Measurements from ENCODE around the gene MARK3.
"Not testable (repeated sequence)": the region's sequence is repeated elsewhere in the genome, so short reads cannot be mapped to it uniquely, and the experiment has no call there.

The MARK3 gene

GRCh38 chr14:103503296-103503695, 118.1 kb downstream of the MARK3 start:
- H3K4me1 Mint-ChIP-seq (ENCODE audit: low read depth), result peaks cover 29% of the 10 kb centered on the region
- intact Hi-C loops (cut with micrococcal nuclease), result no loop called here
- H3K36me3 Mint-ChIP-seq (ENCODE audit: low read depth), result peaks cover 71% of the 10 kb centered on the region

GRCh38 chr14:103504991-103505565, 119.9 kb downstream of the MARK3 start:
- Mint-ChIP-seq H3K9me3 (no peaks in the 10 kb centered on the region), H3K27me3 (no peaks in the 10 kb centered on the region), H3K4me1 (ENCODE audit: low read depth) (peaks cover 29% of the 10 kb centered on the region), H3K27ac (peak overlapping the region; percentile 14), H3K36me3 (ENCODE audit: low read depth) (peaks cover 83% of the 10 kb centered on the region), H3K4me3 (no peak overlapping the region)
- intact Hi-C loops (cut with micrococcal nuclease), result no loop called here

More at GRCh38 chr14:103503296-103503695, 118.1 kb downstream of the MARK3 start:
- Mint-ChIP-seq H3K9me3 (no peaks in the 10 kb centered on the region), H3K4me3 (no peak overlapping the region), H3K27ac (no peak overlapping the region), H3K27me3 (no peaks in the 10 kb centered on the region)

- H3K27ac Mint-ChIP-seq, result no peak overlapping the region
Observed at GRCh38 chr14:103507751-103508150, 122.5 kb downstream of the MARK3 start.

GRCh38 chr14:103508521-103509329, 123.5 kb downstream of the MARK3 start:
- Mint-ChIP-seq H3K27me3 (no peaks in the 10 kb centered on the region), H3K4me1 (ENCODE audit: low read depth) (peaks cover 42% of the 10 kb centered on the region), H3K27ac (peak overlapping the region; percentile 20), H3K9me3 (no peaks in the 10 kb centered on the region), H3K36me3 (ENCODE audit: low read depth) (peaks cover 80% of the 10 kb centered on the region), H3K4me3 (no peak overlapping the region)
- intact Hi-C loops (cut with micrococcal nuclease), result no loop called here

More at GRCh38 chr14:103507751-103508150, 122.5 kb downstream of the MARK3 start:
- Mint-ChIP-seq H3K27me3 (no peaks in the 10 kb centered on the region), H3K4me3 (no peak overlapping the region), H3K36me3 (ENCODE audit: low read depth) (peaks cover 83% of the 10 kb centered on the region), H3K9me3 (no peaks in the 10 kb centered on the region), H3K4me1 (ENCODE audit: low read depth) (peaks cover 35% of the 10 kb centered on the region)
- intact Hi-C loops (cut with micrococcal nuclease), result no loop called here

GRCh38 chr14:103509864-103510723, 124.9 kb downstream of the MARK3 start:
- Mint-ChIP-seq H3K27me3 (peaks cover 2% of the 10 kb centered on the region), H3K4me3 (no peak overlapping the region), H3K4me1 (ENCODE audit: low read depth) (peaks cover 39% of the 10 kb centered on the region), H3K36me3 (ENCODE audit: low read depth) (peaks cover 74% of the 10 kb centered on the region), H3K27ac (no peak overlapping the region), H3K9me3 (no peaks in the 10 kb centered on the region)
- intact Hi-C loops (cut with micrococcal nuclease), result no loop called here

- no peak overlapping the region for H3K27ac Mint-ChIP-seq
- H3K4me1 Mint-ChIP-seq (ENCODE audit: low read depth), result peaks cover 30% of the 10 kb centered on the region
- H3K4me3 Mint-ChIP-seq, result no peak overlapping the region
- H3K9me3 Mint-ChIP-seq, result no peaks in the 10 kb centered on the region
- H3K36me3 Mint-ChIP-seq (ENCODE audit: low read depth), result peaks cover 66% of the 10 kb centered on the region
- peaks cover 2% of the 10 kb centered on the region for H3K27me3 Mint-ChIP-seq
- intact Hi-C loops (cut with micrococcal nuclease), result no loop called here
Observed at GRCh38 chr14:103510724-103511693, 125.8 kb downstream of the MARK3 start.

- H3K27me3 Mint-ChIP-seq; intact Hi-C loops (cut with micrococcal nuclease); H3K4me3 Mint-ChIP-seq; H3K9me3 Mint-ChIP-seq: not testable (repeated sequence)
- Mint-ChIP-seq H3K4me1 (ENCODE audit: low read depth) (peaks cover 19% of the 10 kb centered on the region), H3K27ac (peak overlapping the region; percentile 67), H3K36me3 (ENCODE audit: low read depth) (peaks cover 62% of the 10 kb centered on the region)
Observed at GRCh38 chr14:103512180-103512579, 127.0 kb downstream of the MARK3 start.

- Mint-ChIP-seq H3K9me3 (no peaks in the 10 kb centered on the region), H3K4me1 (ENCODE audit: low read depth) (peaks cover 13% of the 10 kb centered on the region), H3K27me3 (peaks cover 2% of the 10 kb centered on the region), H3K27ac (peak overlapping the region; percentile 67), H3K4me3 (no peak overlapping the region), H3K36me3 (ENCODE audit: low read depth) (peaks cover 62% of the 10 kb centered on the region)
- intact Hi-C loops (cut with micrococcal nuclease), result no loop called here
Observed at GRCh38 chr14:103512701-103513611, 127.7 kb downstream of the MARK3 start.

- Mint-ChIP-seq H3K9me3 (no peaks in the 10 kb centered on the region), H3K27me3 (peaks cover 2% of the 10 kb centered on the region), H3K4me3 (no peak overlapping the region), H3K36me3 (ENCODE audit: low read depth) (peaks cover 56% of the 10 kb centered on the region), H3K27ac (no peak overlapping the region), H3K4me1 (ENCODE audit: low read depth) (peaks cover 27% of the 10 kb centered on the region)
- intact Hi-C loops (cut with micrococcal nuclease), result no loop called here
Observed at GRCh38 chr14:103514596-103515421, 129.6 kb downstream of the MARK3 start.

- H3K36me3 Mint-ChIP-seq (ENCODE audit: low read depth), result peaks cover 46% of the 10 kb centered on the region
- no peaks in the 10 kb centered on the region for H3K9me3 Mint-ChIP-seq
- H3K4me3 Mint-ChIP-seq, result no peak overlapping the region
- H3K4me1 Mint-ChIP-seq (ENCODE audit: low read depth), result peaks cover 33% of the 10 kb centered on the region
- peaks cover 2% of the 10 kb centered on the region for H3K27me3 Mint-ChIP-seq
- intact Hi-C loops (cut with micrococcal nuclease), result no loop called here
- no peak overlapping the region for H3K27ac Mint-ChIP-seq
Observed at GRCh38 chr14:103516426-103517173, 131.4 kb downstream of the MARK3 start.

GRCh38 chr14:103517174-103517566, 132.0 kb downstream of the MARK3 start:
- no peak overlapping the region for H3K27ac Mint-ChIP-seq
- H3K4me3 Mint-ChIP-seq, result no peak overlapping the region
- H3K4me1 Mint-ChIP-seq (ENCODE audit: low read depth), result peaks cover 33% of the 10 kb centered on the region
- peaks cover 2% of the 10 kb centered on the region for H3K27me3 Mint-ChIP-seq
- no peaks in the 10 kb centered on the region for H3K9me3 Mint-ChIP-seq
- intact Hi-C loops (cut with micrococcal nuclease), result no loop called here
- H3K36me3 Mint-ChIP-seq (ENCODE audit: low read depth), result peaks cover 41% of the 10 kb centered on the region
